HCT116 (cell line): ENCODE measurements around the gene PTOV1. TPM values are rescaled to one million over a fixed set of nuclear protein-coding genes. Genes with fewer than 3 reads are reported as not detected.

Experiments used
- ATAC-seq: fragments of 200-7000 bp; cut with Tn5 transposase; 2 replicates; pipeline ENCODE4 v1.9.1; 2020; ENCODE audit warnings: mild to moderate bottlenecking, moderate library complexity
- BruUV-seq: library from RNA; stranded (reverse); fragments of 400-500 nt; replicated peaks from 2 replicates; lab custom pipeline; 2021; lab: Mats Ljungman, UMichigan
- CTCF ChIA-PET: fragments of 300-600 bp; sonication (Branson Sonifier 250); formaldehyde crosslinking; loops from one replicate; lab custom pipeline; 2021; ENCODE audit warnings: antibody characterized with exemption; lab: Charles Lee
- POLR2A ChIA-PET: fragments of 300-600, 350-600 bp; sonication (Branson Sonifier 250); formaldehyde crosslinking; loops from one replicate; lab custom pipeline; 2021; ENCODE audit warnings: antibody characterized with exemption; lab: Charles Lee
- RAD21 ChIA-PET, 2 experiments: fragments of 300-600 bp; sonication (Branson Sonifier 250); formaldehyde crosslinking; loops; one replicate each; lab custom pipeline; 2023; ENCODE audit warnings: low total read pairs in 2 of 2; ENCODE audit not compliant: uncharacterized antibody in 2 of 2, unreplicated experiment in 2 of 2, low non-redundant PET in 1 of 2; lab: Charles Lee
- DNase-seq: peaks from one replicate; pipeline ENCODE4 v3.0.0-alpha.2; 2010; ENCODE audit warnings: low read depth, low spot score
- H2AFZ ChIP-seq: fragments of 200-600 bp; shearing (Covaris generic), sonication (generic); 2 replicates; pipeline ENCODE4 v1.6.1; 2017; ENCODE audit warnings: low read depth, mixed run types, mixed read lengths, antibody characterized with exemption, low read length; ENCODE audit not compliant: poor library complexity, severe bottlenecking
- H3K27ac ChIP-seq: 2 replicates; pipeline ENCODE4 v1.5.1; 2012; ENCODE audit warnings: low read depth, low read length
- H3K27me3 ChIP-seq: fragments of 200-600 bp; sonication (generic); 2 replicates; pipeline ENCODE4 v1.6.1; 2016; ENCODE audit warnings: mixed run types, low read length, mixed read lengths; ENCODE audit not compliant: insufficient read depth
- H3K36me3 ChIP-seq, 2 experiments: fragments of 200-500 bp in 1 of 2; fragments of 200-600 bp in 1 of 2; sonication (Bioruptor generic) in 1 of 2; sonication (generic) in 1 of 2; 2 replicates each; pipeline versions ENCODE4 v1.5.1 to v1.6.1; 2014 to 2016; ENCODE audit warnings: low read length in 2 of 2, inconsistent platforms in 1 of 2, mixed read lengths in 1 of 2, mixed run types in 1 of 2; ENCODE audit not compliant: insufficient read depth in 2 of 2, control insufficient read depth in 1 of 2
- H3K4me1 ChIP-seq, 2 experiments: fragments of 200-600 bp in 1 of 2; sonication (generic) in 1 of 2; 2 replicates each; pipeline versions ENCODE4 v1.5.1 to v1.6.1; 2012 to 2017; ENCODE audit warnings: low read length in 2 of 2, inconsistent platforms in 1 of 2, mild to moderate bottlenecking in 1 of 2, mixed read lengths in 1 of 2, mixed run types in 1 of 2, moderate library complexity in 1 of 2; ENCODE audit not compliant: insufficient read depth in 2 of 2, control insufficient read depth in 1 of 2
- H3K4me2 ChIP-seq: fragments of 200-600 bp; sonication (generic); 2 replicates; pipeline ENCODE4 v1.6.1; 2017; ENCODE audit warnings: mixed run types, low read length, mixed read lengths
- H3K4me3 ChIP-seq, 2 experiments: fragments of 200-600 bp in 1 of 2; sonication (generic) in 1 of 2; replicated peaks in 1 of 2; 2 replicates each; pipeline ENCODE4 v1.5.1; 2011 to 2016; ENCODE audit warnings: low read length in 2 of 2, control low read depth in 1 of 2, low read depth in 1 of 2, mild to moderate bottlenecking in 1 of 2, mixed read lengths in 1 of 2, mixed run types in 1 of 2
- H3K79me2 ChIP-seq: fragments of 200-600 bp; sonication (generic); 2 replicates; pipeline ENCODE4 v1.6.1; 2017; ENCODE audit warnings: mild to moderate bottlenecking, mixed run types, low read length, moderate library complexity, mixed read lengths; ENCODE audit not compliant: insufficient read depth
- H3K9ac ChIP-seq: fragments of 200-600 bp; sonication (generic); 2 replicates; pipeline ENCODE4 v1.6.1; 2016; ENCODE audit warnings: low read length, mixed read lengths
- H3K9me2 ChIP-seq: fragments of 200-600 bp; sonication (generic), shearing (Covaris generic); 2 replicates; pipeline ENCODE4 v1.6.1; 2017; ENCODE audit warnings: mixed run types, mild to moderate bottlenecking, moderate library complexity; ENCODE audit not compliant: insufficient read depth
- H3K9me3 ChIP-seq, 2 experiments: fragments of 200-500 bp in 1 of 2; fragments of 200-600 bp in 1 of 2; sonication (Bioruptor generic) in 1 of 2; sonication (generic) in 1 of 2; 2 replicates each; pipeline ENCODE4 v1.6.1; 2014 to 2017; ENCODE audit warnings: low read length in 2 of 2, mixed read lengths in 2 of 2, inconsistent platforms in 1 of 2, low read depth in 1 of 2, mild to moderate bottlenecking in 1 of 2, mixed run types in 1 of 2, moderate library complexity in 1 of 2; ENCODE audit not compliant: control insufficient read depth in 1 of 2, insufficient read depth in 1 of 2
- H4K20me1 ChIP-seq: fragments of 200-600 bp; sonication (generic), shearing (Covaris generic); 2 replicates; pipeline ENCODE4 v1.6.1; 2017; ENCODE audit warnings: mixed run types, mild to moderate bottlenecking, moderate library complexity; ENCODE audit not compliant: insufficient read depth
- ATF3 ChIP-seq: IDR thresholded peaks from 2 replicates; pipeline ENCODE4 v1.6.1; 2012
- CBX3 ChIP-seq: IDR thresholded peaks from 2 replicates; pipeline ENCODE4 v1.6.1; 2012; ENCODE audit warnings: low read depth
- EGR1 ChIP-seq: IDR thresholded peaks from 2 replicates; pipeline ENCODE4 v1.6.1; 2012; ENCODE audit warnings: low read depth
- ELF1 ChIP-seq: IDR thresholded peaks from 2 replicates; pipeline ENCODE4 v1.6.1; 2012; ENCODE audit warnings: low read depth, borderline replicate concordance
- EZH2 ChIP-seq: fragments of 200-600 bp; sonication (generic); IDR thresholded peaks from 2 replicates; pipeline ENCODE4 v1.6.1; 2017; ENCODE audit warnings: antibody characterized with exemption, mixed run types
- EZH2phosphoT487 ChIP-seq: fragments of 200-600 bp; IDR thresholded peaks from 2 replicates; pipeline ENCODE4 v1.6.1; 2018; ENCODE audit warnings: antibody characterized with exemption, borderline replicate concordance
- FOSL1 ChIP-seq: IDR thresholded peaks from 2 replicates; pipeline ENCODE4 v1.6.1; 2012; ENCODE audit warnings: low read depth
- JUND ChIP-seq: IDR thresholded peaks from 2 replicates; pipeline ENCODE4 v1.6.1; 2012
- POLR2A ChIP-seq: IDR thresholded peaks from 2 replicates; pipeline ENCODE4 v1.7.0; 2011; ENCODE audit warnings: borderline replicate concordance; ENCODE audit not compliant: insufficient read depth, insufficient read length; ENCODE audit errors: extremely low read depth
- POLR2AphosphoS5 ChIP-seq: IDR thresholded peaks from 2 replicates; pipeline ENCODE4 v1.6.1; 2011; ENCODE audit warnings: mild to moderate bottlenecking, low read depth, low read length, moderate library complexity
- RAD21 ChIP-seq: IDR thresholded peaks from 2 replicates; pipeline ENCODE4 v1.6.1; 2012; ENCODE audit warnings: low read depth, mild to moderate bottlenecking
- SP1 ChIP-seq: IDR thresholded peaks from 2 replicates; pipeline ENCODE4 v1.6.1; 2012; ENCODE audit warnings: low read depth
- SRF ChIP-seq: IDR thresholded peaks from 2 replicates; pipeline ENCODE4 v1.6.1; 2012; ENCODE audit warnings: low read depth
- TCF7L2 ChIP-seq: IDR thresholded peaks from 2 replicates; pipeline ENCODE4 v1.7.0; 2011; ENCODE audit warnings: borderline replicate concordance, inconsistent platforms; ENCODE audit not compliant: insufficient read depth, insufficient read length; ENCODE audit errors: extremely low read depth
- YY1 ChIP-seq: IDR thresholded peaks from 2 replicates; pipeline ENCODE4 v1.6.1; 2011; ENCODE audit warnings: low read length, low read depth, moderate library complexity, mild to moderate bottlenecking; ENCODE audit not compliant: insufficient replicate concordance; ENCODE audit errors: extremely low read depth
- ZFX ChIP-seq: fragments of 450-650 bp; IDR thresholded peaks from 2 replicates; pipeline ENCODE4 v1.6.1; 2017
- ZNF274 ChIP-seq: fragments of 200-500 bp; sonication (Bioruptor generic); IDR thresholded peaks from 2 replicates; pipeline ENCODE4 v1.6.1; 2014; ENCODE audit warnings: mild to moderate bottlenecking, low read depth, low read length, inconsistent platforms
- intact Hi-C: fragments of 100-400 bp; cut with micrococcal nuclease; formaldehyde crosslinking; loops from 2 replicates; pipeline ENCODE4 v1.10.0; 2022
- total RNA-seq: library from RNA; stranded (reverse); gene quantifications from one replicate; pipeline ENCODE4 v1.2.1, GENCODE V29; 2021; ENCODE audit not compliant: unreplicated experiment
- TF ChIP-seq, protein P1 (sequence below), 3 experiments: fragments of 200-600 bp in 1 of 3; sonication (generic) in 1 of 3; IDR thresholded peaks in 2 of 3; conservative IDR thresholded peaks in 1 of 3; 2 replicates each; pipeline ENCODE4 v1.5.1; 2012 to 2017; ENCODE audit warnings: low read depth in 2 of 3, low read length in 2 of 3, antibody characterized with exemption in 1 of 3, borderline replicate concordance in 1 of 3, control low read depth in 1 of 3, mild to moderate bottlenecking in 1 of 3, mixed read lengths in 1 of 3, mixed run types in 1 of 3, moderate library complexity in 1 of 3; ENCODE audit not compliant: insufficient read depth in 1 of 3
- TF ChIP-seq, protein P2 (sequence below): IDR thresholded peaks from 2 replicates; pipeline ENCODE4 v1.6.1; 2012
- TF ChIP-seq, protein P3 (sequence below): IDR thresholded peaks from 2 replicates; pipeline ENCODE4 v1.6.1; 2011; ENCODE audit warnings: mild to moderate bottlenecking, low read length, moderate library complexity; ENCODE audit not compliant: insufficient replicate concordance; ENCODE audit errors: extremely low read depth

PTOV1 gene
- total RNA-seq, 1 experiment from 2014 or later, result 236 TPM

DNA sequence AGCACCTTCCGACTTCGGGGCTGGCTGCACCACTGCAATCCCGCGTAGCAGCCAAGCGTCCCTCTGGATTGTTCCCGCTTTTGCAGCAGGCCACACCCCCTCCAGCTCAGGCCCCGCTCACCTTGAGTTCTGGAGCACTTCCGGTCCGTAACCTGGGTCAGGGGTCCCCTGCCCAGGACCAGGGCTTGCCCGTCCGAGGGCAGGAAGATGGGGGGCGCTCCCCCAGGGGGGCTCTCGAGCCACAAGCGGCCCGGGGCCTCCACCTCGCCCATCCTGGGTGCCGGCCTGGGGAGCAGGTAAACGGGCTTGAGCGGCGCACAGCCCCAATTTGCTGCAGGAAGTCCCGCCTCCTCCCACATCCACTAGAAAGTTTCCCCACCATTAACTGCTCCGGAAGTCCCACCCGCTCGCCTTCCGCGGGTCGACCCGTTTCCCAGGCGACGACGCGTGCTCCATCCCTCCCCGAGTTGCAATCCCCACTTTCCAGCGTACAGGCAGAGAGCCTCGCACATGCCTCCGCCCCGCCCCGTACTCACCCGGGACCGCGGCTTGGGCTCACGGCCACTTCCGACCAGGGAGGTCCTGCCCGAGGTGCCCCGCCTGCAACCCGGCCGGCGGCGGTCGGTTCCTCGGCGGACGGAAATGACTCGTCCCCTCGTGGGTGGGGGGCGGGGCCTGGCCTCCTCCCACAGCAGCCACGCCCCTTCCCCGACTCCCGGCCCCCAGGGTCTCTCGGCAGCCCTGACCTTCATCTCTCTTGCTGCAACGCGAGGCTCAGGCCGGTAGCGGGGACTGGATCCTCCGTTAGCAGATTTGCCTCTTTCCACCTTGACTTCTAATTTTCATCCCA lies 16.2 kb downstream of the PTOV1 start, which contains the start of gene PNKP:
PNKP (minus strand) TSS at position 644 of the 850 bp plus-strand sequence; CDS start at position 272, 372 bp downstream.
- H3K4me1 ChIP-seq, result peaks cover 30 to 61% of the 10 kb centered on the region in 2 experiments; a peak in 3 of 4 replicates
- ChIA-PET POLR2A (interaction anchor here (1.0 to 1.4 kb wide), 3 partner anchors 9 to 19 kb away, joined by 3 to 5 read pairs (median 5); partner anchors contain the start of genes AKT1S1 and TBC1D17), RAD21 (no interaction called here), CTCF (interaction anchor here (0.6 kb wide), 1 partner anchor 116 kb away, joined by 3 read pairs; no protein-coding TSS in a partner anchor)
- H3K9ac ChIP-seq, result peak within 1 kb of the TSS; percentile 87
- ATAC-seq (peak; percentile 54), DNase-seq (peak; percentile 82)
- H3K9me3 ChIP-seq, result no peaks in the 10 kb centered on the region
- peak within 1 kb of the TSS; percentile 57 to 83 for H3K4me3 ChIP-seq
- peak within 1 kb of the TSS; percentile 91 for H3K27ac ChIP-seq
- peaks cover 6 to 30% of the 10 kb centered on the region in 2 experiments; a peak in 3 of 4 replicates for H3K36me3 ChIP-seq
- H3K27me3 ChIP-seq, result no peaks in the 10 kb centered on the region
- H3K9me2 ChIP-seq, result no peaks in the 10 kb centered on the region
- peak within 1 kb of the TSS; percentile 95 for H3K4me2 ChIP-seq
- H3K79me2 ChIP-seq, result peaks cover 45% of the 10 kb centered on the region
- intact Hi-C loops, result loop anchor here (5.0 kb wide), 1 partner anchor 100 kb away; the partner anchor contains the start of gene AP2A1
- peaks cover 5% of the 10 kb centered on the region; the same call in 1 of the 2 replicates for H4K20me1 ChIP-seq
- no peak within 1 kb of the TSS for H2AFZ ChIP-seq
- BruUV-seq, result no TSS peak
- TF ChIP-seq SP1 (peak; percentile 73), ZNF274 (no peak), EZH2 (no peak), RAD21 (no peak), ZFX (peak; percentile 62; the same call in 1 of the 2 replicates), SRF (no peak; the same call in 1 of the 2 replicates), EGR1 (no peak), EZH2phosphoT487 (no peak), JUND (no peak), TCF7L2 (peak; percentile 42), ATF3 (no peak), POLR2A (no peak), CBX3 (no peak), ELF1 (no peak; the same call in 1 of the 2 replicates), YY1 (no peak), FOSL1 (no peak), POLR2AphosphoS5 (peak; percentile 57)
- TF ChIP-seq, protein P1, sequence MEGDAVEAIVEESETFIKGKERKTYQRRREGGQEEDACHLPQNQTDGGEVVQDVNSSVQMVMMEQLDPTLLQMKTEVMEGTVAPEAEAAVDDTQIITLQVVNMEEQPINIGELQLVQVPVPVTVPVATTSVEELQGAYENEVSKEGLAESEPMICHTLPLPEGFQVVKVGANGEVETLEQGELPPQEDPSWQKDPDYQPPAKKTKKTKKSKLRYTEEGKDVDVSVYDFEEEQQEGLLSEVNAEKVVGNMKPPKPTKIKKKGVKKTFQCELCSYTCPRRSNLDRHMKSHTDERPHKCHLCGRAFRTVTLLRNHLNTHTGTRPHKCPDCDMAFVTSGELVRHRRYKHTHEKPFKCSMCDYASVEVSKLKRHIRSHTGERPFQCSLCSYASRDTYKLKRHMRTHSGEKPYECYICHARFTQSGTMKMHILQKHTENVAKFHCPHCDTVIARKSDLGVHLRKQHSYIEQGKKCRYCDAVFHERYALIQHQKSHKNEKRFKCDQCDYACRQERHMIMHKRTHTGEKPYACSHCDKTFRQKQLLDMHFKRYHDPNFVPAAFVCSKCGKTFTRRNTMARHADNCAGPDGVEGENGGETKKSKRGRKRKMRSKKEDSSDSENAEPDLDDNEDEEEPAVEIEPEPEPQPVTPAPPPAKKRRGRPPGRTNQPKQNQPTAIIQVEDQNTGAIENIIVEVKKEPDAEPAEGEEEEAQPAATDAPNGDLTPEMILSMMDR (IDR thresholded peaks at IDR 0.05 in 2 of 3, conservative IDR thresholded peaks at IDR 0.05 in 1 of 3; ENCODE audit: borderline replicate concordance in 1 of 3, insufficient read depth in 1 of 3, low read depth in 2 of 3, low read length in 2 of 3), result no peak
- TF ChIP-seq, protein P2, sequence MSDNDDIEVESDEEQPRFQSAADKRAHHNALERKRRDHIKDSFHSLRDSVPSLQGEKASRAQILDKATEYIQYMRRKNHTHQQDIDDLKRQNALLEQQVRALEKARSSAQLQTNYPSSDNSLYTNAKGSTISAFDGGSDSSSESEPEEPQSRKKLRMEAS, result peak; percentile 90
- TF ChIP-seq, protein P3, sequence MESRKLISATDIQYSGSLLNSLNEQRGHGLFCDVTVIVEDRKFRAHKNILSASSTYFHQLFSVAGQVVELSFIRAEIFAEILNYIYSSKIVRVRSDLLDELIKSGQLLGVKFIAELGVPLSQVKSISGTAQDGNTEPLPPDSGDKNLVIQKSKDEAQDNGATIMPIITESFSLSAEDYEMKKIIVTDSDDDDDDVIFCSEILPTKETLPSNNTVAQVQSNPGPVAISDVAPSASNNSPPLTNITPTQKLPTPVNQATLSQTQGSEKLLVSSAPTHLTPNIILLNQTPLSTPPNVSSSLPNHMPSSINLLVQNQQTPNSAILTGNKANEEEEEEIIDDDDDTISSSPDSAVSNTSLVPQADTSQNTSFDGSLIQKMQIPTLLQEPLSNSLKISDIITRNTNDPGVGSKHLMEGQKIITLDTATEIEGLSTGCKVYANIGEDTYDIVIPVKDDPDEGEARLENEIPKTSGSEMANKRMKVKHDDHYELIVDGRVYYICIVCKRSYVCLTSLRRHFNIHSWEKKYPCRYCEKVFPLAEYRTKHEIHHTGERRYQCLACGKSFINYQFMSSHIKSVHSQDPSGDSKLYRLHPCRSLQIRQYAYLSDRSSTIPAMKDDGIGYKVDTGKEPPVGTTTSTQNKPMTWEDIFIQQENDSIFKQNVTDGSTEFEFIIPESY, result no peak
